GM21723 (cell line): ENCODE measurements around the gene PPARD.

Source experiments
- ATAC-seq: cut with Tn5 transposase; IDR thresholded peaks from one replicate; pipeline ENCODE4 v1.9.1; 2021; ENCODE audit warnings: mild to moderate bottlenecking, moderate library complexity; ENCODE audit not compliant: unreplicated experiment

The PPARD gene

DNA sequence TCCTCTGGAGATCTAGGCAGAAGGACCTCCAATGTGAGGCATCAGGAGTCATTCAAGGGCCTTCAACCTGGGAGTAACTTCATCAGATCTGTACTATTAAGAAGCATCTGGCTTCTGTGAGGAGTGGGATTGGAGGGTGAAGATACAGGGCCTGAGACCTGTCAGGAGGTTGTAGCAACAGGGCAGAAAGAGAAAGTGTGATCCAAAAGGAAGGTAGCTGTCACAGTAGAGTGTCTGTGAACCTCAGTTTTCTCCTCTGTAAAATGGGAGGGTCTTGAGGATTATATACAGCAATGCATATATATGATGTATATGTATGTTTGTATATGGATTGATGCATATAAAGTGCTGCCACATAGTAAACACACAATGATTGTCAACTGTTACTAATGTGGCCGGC is 123.3 kb downstream of the PPARD start:
- no peak for ATAC-seq

DNA sequence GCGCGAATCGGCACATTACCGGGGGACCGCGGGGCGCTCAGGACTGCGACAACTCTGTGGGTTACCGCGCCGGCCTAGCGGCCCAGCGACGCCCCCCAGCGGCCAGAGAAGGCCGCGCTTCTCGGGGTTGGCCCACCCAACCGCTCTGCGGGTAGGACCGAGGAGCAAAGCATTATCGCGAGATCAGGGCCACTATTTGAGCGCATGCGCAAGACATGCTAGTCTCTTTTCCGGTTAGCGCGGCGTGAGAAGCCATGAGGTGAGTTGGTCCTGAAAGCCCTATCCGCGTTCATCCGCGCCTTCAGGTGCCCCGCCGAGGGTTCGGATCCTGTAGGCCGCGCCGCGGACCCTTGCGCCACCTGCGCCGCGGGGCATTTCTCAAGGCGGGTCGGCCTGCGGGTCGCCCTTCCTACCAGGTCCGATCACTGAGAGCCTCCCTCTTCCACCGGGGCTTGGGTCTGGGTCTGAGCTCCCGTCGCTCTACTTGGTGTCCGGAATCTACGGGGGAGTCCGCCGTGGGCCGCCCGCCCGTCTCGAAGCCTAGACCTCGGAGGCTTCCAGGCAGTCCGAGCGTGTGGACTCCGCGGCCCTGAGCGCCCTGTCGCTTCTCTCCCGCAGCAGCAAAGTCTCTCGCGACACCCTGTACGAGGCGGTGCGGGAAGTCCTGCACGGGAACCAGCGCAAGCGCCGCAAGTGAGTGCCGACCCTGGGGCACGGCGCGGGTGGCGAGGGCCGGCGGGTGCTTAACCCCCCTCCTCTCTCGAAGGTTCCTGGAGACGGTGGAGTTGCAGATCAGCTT is 126.0 kb downstream of the PPARD start, which contains the start of gene RPL10A:
RPL10A (plus strand) TSS at position 221 of the 799 bp plus-strand sequence; CDS start at position 255, 34 bp downstream.
- peak; percentile 80 for ATAC-seq

DNA sequence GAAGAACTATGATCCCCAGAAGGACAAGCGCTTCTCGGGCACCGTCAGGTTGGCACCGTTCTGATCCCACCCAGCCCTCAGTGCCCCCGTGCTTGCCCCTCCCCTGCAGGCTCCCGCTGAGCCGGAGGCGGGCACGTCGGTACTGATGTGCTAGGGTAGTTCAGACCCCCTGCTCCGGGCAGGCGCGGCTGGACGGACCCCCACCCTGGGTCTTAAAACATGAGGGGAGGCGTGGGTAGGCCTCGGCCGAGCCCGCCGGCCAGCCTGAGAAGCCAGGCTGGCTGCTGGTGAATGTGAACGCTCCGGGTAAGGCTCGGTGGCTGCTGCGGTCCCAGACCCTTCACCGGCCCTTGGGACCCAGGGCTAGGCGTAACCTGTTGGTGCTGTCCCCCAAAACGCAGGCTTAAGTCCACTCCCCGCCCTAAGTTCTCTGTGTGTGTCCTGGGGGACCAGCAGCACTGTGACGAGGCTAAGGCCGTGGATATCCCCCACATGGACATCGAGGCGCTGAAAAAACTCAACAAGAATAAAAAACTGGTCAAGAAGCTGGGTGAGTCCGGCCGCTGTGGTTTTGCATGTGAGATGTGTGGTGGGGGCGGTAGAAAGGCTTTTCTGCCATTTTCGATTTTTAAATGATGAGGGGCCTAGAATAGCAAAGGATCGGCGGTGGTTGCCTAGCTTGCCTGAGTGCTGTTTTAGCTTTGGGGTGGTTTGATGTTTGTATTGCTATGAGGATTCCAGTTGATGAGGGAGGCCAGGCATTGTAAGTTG is 126.8 kb downstream of the PPARD start:
- ATAC-seq, result peak; percentile 2

DNA sequence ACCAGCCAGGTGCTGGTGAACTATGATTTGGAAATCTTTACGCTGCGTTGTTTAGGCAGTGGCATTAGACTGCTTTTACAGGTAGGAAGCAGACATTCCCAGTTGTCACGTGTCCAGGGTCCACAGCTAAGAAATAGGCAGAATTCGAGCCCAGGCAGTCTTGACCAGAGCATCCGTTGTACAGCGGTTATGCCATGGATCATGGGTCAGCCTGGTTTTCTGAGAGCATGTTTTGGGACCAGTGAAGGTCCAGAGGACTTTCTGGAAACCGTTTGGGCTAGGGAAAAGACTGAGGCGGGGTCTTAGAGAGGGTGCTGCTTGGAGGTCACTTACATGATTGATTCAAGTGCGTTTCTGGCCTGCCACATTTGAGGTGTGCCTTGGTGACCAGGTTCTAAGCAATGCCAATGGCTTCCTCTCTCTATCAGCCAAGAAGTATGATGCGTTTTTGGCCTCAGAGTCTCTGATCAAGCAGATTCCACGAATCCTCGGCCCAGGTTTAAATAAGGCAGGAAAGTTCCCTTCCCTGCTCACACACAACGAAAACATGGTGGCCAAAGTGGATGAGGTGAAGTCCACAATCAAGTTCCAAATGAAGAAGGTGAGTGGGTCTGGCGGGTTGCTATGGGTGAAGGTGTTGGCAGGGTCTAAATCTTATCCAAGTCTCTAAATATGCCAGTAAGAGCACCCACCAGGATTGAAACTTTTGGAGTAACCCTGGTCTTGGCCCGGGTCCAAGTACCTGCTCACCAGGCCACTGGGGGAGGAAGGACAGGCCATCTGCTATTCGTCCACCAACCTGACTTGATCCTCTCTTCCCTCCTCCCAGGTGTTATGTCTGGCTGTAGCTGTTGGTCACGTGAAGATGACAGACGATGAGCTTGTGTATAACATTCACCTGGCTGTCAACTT is 127.6 kb downstream of the PPARD start:
- ATAC-seq, result no peak

DNA sequence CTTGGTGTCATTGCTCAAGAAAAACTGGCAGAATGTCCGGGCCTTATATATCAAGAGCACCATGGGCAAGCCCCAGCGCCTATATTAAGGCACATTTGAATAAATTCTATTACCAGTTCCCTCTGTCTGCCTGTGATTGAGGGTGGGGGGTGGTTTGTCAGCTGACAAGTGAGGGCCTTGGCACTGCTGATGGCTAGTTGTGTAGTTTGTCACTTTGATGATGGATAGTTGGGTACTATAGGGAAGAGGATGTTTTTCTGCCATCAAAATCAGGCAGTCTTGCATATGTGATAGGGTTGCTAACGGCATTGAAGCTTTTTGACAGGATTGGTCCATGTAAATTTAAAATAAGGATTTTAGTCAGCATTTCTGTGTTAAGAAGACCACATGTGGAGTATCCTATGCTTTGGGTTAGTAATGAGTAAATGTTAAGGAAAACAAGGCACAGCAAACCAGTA is 128.3 kb downstream of the PPARD start:
- no peak for ATAC-seq

DNA sequence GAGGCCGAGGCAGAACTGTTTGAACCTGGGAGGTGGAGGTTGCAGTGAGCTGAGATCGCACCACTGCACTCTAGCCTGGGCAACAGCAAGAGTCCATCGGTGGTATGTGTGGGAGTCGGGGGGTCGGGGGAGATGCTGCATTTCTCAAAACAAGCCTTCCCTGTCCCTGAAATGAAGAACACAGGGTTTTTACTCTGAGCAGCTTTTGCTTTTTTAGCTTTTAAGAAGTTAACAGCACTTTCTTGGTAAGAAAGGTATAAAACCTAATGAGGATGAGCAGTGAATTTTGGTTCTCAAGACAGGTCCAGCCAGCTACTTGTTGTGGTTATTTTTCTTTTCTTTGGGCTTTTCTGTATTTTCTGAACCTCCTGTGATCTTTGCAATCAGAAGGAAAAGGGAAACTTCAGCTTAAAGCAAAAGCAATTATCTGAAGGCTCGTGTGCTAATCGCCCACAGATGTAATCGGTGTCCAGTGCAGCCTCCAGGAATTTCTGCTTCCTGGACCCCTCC is 129.5 kb downstream of the PPARD start:
- no peak for ATAC-seq

DNA sequence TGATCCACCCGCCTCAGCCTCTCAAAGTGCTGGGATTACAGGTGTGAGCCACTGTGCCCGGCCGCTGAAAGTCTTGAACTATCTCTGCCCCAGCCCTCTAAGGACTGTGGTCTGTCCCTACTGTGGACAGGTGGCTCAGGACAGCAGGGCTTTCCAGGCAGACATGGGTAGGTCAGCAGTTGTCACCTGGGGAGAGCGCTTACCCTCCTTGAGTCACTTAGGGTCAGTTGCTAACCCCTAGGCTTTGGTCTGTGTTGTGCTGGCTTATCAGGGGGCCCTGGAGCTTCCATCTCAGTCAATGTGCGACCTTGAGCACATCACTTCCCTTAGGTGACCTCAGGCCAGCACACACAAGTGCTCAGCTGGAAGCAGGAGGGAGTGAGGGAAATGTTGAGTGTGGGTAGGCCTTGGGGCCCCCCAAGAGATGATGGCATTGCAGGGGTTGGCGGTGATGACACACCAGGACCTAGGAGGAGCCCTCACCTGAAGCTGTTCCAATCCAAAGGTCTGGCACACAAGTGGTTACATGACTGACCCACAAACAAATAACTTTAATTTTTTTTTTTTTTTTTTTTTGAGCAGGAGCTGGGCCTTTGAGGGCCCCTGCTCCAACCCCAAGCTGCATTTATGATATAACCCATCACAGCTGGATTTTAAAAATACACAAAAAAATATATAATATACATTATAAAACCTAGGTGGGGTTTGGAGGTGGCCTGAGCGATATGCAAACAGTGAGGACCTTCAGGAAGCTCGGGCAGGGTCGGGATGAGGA is 130.9 kb downstream of the PPARD start:
- ATAC-seq, result no peak

DNA sequence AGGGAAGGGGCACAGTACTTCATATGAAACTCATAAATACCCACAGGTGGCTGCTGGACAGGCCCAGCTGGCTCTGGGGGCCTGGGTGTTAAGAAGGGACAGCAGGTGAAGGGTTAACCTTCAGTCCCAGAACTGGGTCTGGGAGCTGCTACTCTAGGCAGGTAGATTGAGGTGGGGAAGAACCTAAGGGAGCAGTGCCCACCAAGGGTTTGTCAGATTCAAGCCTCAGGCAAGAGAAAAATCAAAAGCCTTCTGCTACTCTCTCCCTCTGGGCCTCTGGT is 131.4 kb downstream of the PPARD start:
- no peak for ATAC-seq

DNA sequence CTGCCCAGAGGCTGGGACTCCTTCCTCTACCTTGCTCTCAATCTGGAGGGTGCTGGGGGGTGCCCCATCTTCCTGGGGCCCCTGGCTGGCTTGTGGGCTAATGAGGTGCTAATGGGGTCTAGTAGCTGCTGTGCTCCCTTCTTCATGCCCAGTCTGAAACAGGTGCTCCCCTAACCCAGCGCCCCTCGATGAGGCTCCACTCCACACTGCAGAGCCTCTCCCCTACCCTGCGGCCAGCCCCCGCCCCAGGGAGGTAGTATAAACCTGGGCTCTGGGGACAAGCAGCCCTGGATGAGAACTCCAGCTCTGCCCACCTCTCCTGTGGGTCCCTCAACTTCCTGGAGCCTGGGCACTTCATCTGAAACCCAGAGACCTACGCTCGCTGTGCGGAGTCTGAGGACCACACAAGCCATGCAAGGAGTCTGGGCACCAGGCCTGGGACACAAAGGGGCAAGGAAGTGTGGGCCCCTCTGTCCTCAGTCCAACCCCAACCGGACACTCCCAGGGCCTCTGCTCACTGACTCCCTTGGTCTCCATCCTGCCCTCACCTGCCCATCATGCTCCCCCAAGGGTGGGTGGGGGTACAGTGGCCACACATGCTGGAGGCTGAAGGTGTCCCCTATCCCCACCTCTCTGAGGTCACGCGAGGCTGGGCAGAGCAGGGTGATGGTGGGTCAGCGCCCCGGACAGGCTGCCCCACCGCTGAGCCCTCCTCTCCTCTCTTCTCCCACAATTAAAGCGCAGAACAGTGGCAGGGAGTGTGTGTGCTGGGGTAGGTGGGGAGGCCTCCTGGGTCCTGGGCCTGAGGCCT is 132.0 kb downstream of the PPARD start:
- ATAC-seq, result no peak

DNA sequence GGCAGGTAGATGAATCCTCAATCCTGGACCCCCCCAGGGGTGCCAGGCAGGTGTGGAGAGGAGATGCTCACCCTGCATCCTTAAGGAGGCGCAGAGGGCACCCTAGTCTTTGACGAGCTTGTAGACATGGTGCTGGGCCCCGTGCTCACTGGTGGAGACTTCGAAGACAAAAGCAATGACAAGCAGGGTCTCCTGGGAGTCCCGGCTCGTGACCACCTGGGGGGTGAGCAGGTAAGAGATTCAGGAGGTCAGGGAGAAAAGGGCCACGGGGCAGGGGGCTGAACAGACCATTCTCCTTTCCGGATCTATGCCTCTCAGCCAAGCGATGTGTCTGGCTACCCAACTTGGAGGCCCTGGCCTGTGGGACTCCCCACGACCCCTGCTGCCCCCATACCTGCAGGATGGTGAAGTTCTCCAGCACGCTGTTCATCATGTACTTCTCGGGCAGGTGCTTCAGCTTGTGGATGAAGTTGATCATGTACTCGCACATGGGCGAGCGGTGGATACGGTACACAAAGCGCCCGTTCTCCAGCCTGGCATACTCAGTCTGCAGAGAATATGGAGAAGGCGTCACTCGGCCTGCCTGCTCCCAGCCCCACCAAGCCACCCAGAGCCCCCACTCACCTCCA is 132.7 kb downstream of the PPARD start:
- no peak for ATAC-seq

DNA sequence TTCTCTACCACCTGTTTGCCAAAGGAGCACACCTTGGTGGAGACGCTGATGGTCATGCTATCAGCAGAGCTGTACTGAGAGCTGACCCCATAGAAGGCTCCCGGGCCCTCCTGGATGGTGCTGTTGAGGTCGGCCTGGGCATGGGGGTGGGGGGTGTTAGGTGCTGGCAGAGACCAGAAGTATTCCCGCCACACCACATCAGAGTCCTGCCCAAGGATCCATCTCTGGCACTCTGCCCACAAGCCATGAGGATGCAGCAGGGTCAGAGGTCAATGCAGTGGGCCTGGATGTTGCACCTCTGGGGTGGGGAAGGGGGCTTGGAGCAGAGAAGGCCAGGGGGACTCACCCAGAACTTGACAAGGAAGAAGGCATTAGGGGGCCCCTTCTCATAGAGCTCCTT is 133.2 kb downstream of the PPARD start:
- ATAC-seq, result no peak

DNA sequence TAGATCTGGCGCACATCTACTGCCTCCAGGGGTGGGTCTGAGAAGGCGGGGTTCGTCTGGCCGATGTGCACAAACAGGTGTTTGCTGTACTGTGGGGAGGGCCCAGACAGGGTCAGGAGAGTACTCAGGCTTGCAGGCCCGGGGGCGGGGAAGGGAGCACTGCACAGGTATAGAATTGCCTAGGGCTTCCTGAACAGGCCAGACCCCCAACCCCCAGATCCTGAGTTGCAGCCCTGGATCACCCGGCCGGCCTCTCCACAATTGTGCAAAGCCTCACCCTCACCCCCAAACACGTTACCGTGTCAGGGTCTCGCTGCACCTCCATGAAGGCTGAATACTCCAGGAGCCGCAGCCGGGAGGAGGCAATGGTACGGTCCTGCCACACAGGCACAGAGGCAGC is 133.6 kb downstream of the PPARD start:
- no peak for ATAC-seq

DNA sequence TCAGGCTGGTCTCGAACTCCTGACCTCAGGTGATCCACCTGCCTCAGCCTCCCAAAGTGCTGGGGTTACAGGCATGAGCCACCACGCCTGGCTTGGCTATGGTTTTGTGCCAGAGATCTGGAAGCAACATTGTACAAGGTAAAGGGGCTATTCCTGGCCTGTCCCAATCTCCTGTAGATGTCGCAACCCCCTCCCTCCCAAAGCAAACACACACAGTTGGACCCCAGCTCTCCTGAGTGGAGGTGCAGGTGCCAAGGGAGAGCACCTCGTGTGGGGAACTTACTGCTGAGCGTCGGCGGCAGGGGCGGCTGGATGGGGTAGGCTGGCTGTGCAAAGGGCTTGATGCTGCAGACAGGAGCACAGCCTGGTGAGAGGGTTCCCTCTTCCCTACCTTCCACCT is 134.7 kb downstream of the PPARD start:
- ATAC-seq, result no peak
